Activated CD8-positive, alpha-beta memory T cell treated with anti-CD3 and anti-CD28 coated beads, Interleukin-2, amount 50 U/mL, for 1 hour (primary cell): Measurements from ENCODE around the gene KCNJ1.

ENCODE experiments used
- DNase-seq: peaks from one replicate; pipeline ENCODE4 v3.0.0-alpha.2; 2020; ENCODE audit errors: extremely low read depth

Gene KCNJ1

DNA sequence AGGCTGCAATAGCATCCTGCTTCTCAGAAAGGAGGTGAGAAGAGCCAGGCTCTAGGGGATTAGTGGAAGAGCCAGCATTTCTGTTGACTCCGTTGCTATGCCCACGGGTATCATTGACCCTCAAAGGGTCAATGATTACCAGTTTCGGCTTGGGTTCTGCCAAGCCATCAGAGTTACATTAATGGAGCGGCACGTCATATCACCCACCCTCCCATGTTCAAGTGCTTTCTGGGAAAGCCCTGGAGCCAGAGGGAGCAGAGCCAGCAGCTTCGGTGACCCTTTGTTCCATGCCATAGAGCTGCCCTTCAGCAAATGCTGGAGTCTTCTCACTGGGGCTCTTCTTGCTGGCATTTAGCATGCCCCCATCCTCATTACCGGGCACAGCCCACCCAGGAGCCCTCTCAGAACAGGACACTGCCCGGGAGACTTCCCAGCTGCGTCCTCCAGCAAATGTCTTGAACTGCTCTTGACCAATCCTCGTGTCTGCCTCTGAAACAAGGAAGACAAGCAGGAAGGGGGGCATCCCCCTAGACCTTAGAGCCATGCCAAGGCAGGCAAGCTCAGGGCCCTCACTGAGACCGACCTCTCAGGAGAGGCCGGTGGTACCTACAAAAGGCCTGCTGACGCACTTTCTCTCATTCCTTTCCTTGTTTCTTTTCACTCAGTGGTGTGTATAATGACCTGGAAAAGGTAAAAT is 14.6 kb downstream of the KCNJ1 start:
- DNase-seq: no peak

DNA sequence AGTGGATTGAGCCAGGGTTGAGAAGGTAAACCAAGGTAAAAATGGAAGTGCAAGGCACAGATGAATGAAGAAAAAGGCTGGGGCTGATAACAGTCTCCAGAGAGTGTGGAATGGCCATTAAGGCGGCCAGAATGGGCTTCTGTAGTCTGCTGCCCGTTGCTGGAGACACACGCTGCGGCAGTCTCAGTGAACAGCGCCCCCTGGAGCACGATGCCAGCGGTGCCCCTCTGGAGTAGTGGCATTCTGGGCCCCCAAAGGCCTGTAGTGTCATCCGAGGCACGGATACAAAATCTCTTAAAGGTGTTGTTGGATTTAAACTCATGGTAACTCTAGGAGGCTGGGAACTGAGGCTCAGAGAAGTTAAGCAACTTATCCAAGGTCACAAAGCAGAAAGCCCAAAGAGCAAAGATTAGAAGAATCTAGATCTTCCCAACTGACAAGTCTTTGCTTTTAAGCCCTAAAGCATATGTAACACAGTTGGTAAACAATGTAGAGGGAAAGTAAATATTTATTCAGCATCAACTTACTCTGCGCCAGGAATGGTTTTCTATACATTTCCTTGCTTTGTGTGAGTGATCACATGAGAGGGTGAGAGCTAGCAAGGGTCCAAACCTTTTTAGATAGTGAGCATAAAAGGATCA is 18.2 kb downstream of the KCNJ1 start:
- peak; percentile 16 for DNase-seq

- DNase-seq: no peak
Observed at GRCh38 chr11:128846985-128847384, 20.1 kb downstream of the KCNJ1 start.

DNA sequence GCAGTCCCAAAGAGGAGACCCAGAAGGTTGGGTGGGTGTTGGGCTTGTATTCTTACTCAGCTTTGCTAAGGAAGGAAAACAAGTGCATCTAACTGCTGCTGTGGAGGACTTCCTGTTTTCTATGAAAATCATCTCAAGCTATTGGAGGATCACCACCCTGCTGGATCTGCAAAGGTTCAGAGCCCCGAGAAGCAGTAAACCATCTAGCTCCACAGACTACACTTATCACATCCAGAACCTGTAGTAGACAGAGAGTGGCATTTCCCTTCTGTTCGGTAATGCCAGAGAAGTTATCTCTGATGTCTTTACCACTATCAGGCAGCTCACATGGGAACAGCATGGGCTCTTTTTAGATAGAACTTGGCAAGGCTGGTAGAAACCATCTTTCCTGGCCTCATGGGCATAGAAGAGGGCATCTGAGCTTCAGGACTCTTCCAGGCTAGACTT is 21.7 kb downstream of the KCNJ1 start:
- no peak for DNase-seq

GRCh38 chr11:128843198-128843785 is 23.8 kb downstream of the KCNJ1 start:
- DNase-seq: no peak

GRCh38 chr11:128841461-128842072 is 25.5 kb downstream of the KCNJ1 start:
- DNase-seq: no peak

DNA sequence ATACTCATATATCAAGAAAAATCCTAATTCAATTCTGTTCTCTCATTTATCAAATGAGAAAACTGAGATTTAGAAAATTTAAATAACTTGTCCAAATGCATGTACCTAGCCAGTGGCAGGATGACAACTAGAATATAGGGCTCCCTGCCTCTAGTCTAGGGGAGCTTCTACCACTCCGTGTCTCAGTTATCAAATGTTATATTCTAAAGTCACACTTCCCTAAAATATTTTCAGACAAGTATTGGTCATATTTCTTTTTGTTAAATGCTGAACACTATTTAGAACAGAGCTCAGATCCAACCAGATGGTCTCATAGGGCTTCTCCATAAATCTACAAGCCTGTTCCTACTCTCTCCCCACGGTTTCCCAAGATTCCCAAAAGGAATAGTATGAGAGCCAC is 26.3 kb downstream of the KCNJ1 start:
- DNase-seq: no peak

- no peak for DNase-seq
Observed at GRCh38 chr11:128840137-128840536, 27.0 kb downstream of the KCNJ1 start.

DNA sequence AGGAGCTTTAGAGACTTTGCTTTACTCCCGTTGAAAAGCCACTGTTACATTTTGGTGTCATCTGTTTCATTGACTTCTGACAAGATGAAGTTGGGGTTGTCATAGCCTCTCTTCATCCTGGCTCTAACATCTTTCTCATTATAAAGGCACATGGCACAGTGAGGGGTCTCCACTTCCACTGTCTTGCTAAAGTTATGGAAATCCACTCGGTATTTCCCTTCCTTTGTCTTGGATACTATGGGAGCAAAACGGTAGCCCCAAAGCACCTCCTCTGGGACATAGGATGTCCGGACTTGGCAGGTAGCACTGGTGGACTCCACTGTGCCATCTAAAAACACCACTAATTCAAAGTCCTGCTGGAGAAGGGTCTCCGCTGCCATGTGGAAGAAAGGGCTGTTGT is 28.0 kb downstream of the KCNJ1 start:
- no peak for DNase-seq

DNA sequence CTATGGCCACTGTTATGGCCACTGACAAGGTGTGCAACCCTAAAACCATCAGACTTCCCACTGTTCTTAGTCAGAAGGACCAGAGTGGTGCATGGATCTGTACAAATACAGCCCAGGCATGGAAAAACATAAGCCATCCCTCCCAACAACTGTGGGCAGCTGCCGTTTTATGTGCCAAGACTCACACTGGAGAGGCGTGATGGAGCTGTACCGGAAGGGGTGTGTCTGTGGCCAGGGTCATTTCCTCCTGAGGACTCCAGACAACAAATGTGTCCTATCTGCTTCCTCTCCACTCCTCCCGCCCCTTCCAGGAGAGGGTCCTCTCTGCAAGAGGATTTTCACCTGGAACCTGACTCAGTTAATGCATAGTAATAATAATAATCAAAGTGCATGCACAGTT is 29.5 kb downstream of the KCNJ1 start:
- no peak for DNase-seq

GRCh38 chr11:128835741-128836430 is 31.2 kb downstream of the KCNJ1 start:
- no peak for DNase-seq

- no peak for DNase-seq
Observed at GRCh38 chr11:128834157-128834556, 32.9 kb downstream of the KCNJ1 start.

DNA sequence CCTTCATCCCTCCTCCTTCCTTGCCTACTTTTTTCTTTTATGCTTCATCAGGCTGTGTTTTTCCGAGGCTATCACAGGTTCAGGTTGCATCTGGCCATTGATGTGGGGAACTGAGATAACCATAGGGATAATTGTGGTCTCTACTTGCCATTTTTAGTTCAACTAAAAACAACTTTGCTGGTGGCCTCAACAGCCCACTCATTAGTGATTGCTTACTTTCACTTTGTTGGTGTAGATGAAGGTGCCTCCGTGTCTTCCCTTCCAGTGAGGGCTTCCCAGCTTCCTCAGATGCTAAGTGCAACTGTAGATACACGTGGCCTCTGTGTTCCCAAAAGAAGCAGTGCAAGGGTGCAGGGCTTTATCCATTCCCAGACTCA is 35.0 kb downstream of the KCNJ1 start:
- no peak for DNase-seq

- DNase-seq: peak; percentile 66
Observed at GRCh38 chr11:128831174-128832120, 35.6 kb downstream of the KCNJ1 start.

GRCh38 chr11:128830290-128831173 is 36.6 kb downstream of the KCNJ1 start:
- no peak for DNase-seq

- no peak for DNase-seq
Observed at GRCh38 chr11:128828350-128828749, 38.7 kb downstream of the KCNJ1 start.

- DNase-seq: no peak
Observed at GRCh38 chr11:128827191-128827893, 39.8 kb downstream of the KCNJ1 start.

DNA sequence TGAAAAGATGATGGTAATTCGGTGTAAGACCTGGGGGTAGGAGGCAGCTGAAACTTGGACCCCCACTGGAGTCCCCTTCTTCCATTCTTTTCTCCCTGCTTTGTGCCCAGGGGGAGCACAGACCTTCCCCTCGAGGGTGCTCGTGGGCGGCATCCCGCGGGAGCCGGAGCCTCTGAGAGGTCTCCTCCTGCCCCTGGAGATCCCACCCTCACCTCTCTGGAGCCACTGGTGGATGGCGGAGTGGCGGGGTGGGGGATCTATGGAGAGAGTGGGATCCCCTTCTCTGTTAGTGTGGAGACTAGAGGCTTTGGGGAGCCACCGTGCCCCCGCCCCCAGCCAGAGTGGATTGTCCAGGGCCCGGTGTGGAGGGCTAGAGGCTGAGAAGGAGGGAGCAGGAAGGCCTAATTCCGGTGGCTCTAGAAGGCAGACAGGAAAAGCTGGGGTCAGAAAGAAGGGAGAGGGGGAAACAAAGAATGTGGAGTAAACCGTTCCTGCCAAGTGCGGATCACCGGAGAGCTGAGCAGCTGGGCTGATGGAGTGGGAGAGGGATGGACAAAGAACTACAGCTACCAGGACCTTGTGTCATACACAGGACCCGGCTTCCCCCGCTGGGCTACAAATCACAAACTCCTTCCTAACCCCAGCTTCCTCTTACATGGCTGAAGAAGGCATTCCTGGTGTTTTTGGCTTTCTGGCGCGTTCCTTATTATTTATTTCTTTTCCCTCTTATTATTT is 41.9 kb downstream of the KCNJ1 start:
- no peak for DNase-seq
